Measurements from ENCODE around the gene HS3ST2.
A peak's percentile ranks its signal among the peaks of the same experiment; 100 is the strongest.
"Not testable (repeated sequence)": the region's sequence is repeated elsewhere in the genome, so short reads cannot be mapped to it uniquely, and the experiment has no call there.

HS3ST2 gene

GRCh38 chr16:22878955-22879354 lies 65.0 kb downstream of the HS3ST2 start:
- DNase-seq (ENCODE audit: low spot score): no peak

GRCh38 chr16:22879466-22879865 lies 65.5 kb downstream of the HS3ST2 start:
- no peak for DNase-seq (ENCODE audit: low spot score)

- no peak for DNase-seq (ENCODE audit: low spot score)
Observed at GRCh38 chr16:22882981-22883380, 69.0 kb downstream of the HS3ST2 start.

GRCh38 chr16:22885951-22886350 lies 72.0 kb downstream of the HS3ST2 start:
- no peak for DNase-seq (ENCODE audit: low spot score)

GRCh38 chr16:22886927-22887326 lies 73.0 kb downstream of the HS3ST2 start:
- DNase-seq (ENCODE audit: low spot score): no peak

GRCh38 chr16:22887445-22887844 lies 73.5 kb downstream of the HS3ST2 start:
- DNase-seq (ENCODE audit: low spot score): no peak

GRCh38 chr16:22888791-22889190 lies 74.8 kb downstream of the HS3ST2 start:
- no peak for DNase-seq (ENCODE audit: low spot score)

- DNase-seq (ENCODE audit: low spot score): no peak
Observed at GRCh38 chr16:22890976-22891375, 77.0 kb downstream of the HS3ST2 start.

- no peak for DNase-seq (ENCODE audit: low spot score)
Observed at GRCh38 chr16:22897184-22897583, 83.2 kb downstream of the HS3ST2 start.

GRCh38 chr16:22898131-22898530 lies 84.2 kb downstream of the HS3ST2 start:
- no peak for DNase-seq (ENCODE audit: low spot score)

- DNase-seq (ENCODE audit: low spot score): peak; percentile 70
Observed at GRCh38 chr16:22898874-22899348, 84.9 kb downstream of the HS3ST2 start.

GRCh38 chr16:22899567-22899966 lies 85.6 kb downstream of the HS3ST2 start:
- not testable (repeated sequence) for DNase-seq (ENCODE audit: low spot score)

GRCh38 chr16:22900863-22901262 lies 86.9 kb downstream of the HS3ST2 start:
- DNase-seq (ENCODE audit: low spot score): no peak

GRCh38 chr16:22901563-22901962 lies 87.6 kb downstream of the HS3ST2 start:
- no peak for DNase-seq (ENCODE audit: low spot score)

- DNase-seq (ENCODE audit: low spot score): no peak
Observed at GRCh38 chr16:22903716-22904115, 89.8 kb downstream of the HS3ST2 start.

GRCh38 chr16:22912654-22913053 lies 98.7 kb downstream of the HS3ST2 start:
- no peak for DNase-seq (ENCODE audit: low spot score)

- no peak for DNase-seq (ENCODE audit: low spot score)
Observed at GRCh38 chr16:22915003-22915402, 101.0 kb downstream of the HS3ST2 start.

GRCh38 chr16:22923491-22923890 lies 109.5 kb downstream of the HS3ST2 start:
- DNase-seq (ENCODE audit: low spot score): no peak

- no peak for DNase-seq (ENCODE audit: low spot score)
Observed at GRCh38 chr16:22924492-22924891, 110.5 kb downstream of the HS3ST2 start.

- no peak for DNase-seq (ENCODE audit: low spot score)
Observed at GRCh38 chr16:22926105-22926751, 112.3 kb downstream of the HS3ST2 start.

- DNase-seq (ENCODE audit: low spot score): no peak
Observed at GRCh38 chr16:22927306-22927705, 113.3 kb downstream of the HS3ST2 start.

GRCh38 chr16:22928882-22929435 lies 115.0 kb downstream of the HS3ST2 start:
- DNase-seq (ENCODE audit: low spot score): no peak

- no peak for DNase-seq (ENCODE audit: low spot score)
Observed at GRCh38 chr16:22929461-22929860, 115.5 kb downstream of the HS3ST2 start.

Measured in left forelimb (tissue), 1 donor.